Panc1 (cell line): ENCODE data around the gene MAPK14.

Experiments
- SIN3A ChIP-seq: IDR thresholded peaks from 2 replicates; pipeline ENCODE4 v1.6.1; 2012; ENCODE audit warnings: low read depth, mild to moderate bottlenecking, low read length, moderate library complexity, borderline replicate concordance; ENCODE audit not compliant: insufficient read depth
- TF ChIP-seq, protein P1 (sequence below), 2 experiments: IDR thresholded peaks; 2 replicates each; pipeline ENCODE4 v1.6.1; 2011 to 2012; ENCODE audit warnings: low read depth in 2 of 2, control low read depth in 1 of 2, low read length in 1 of 2, mild to moderate bottlenecking in 1 of 2, moderate library complexity in 1 of 2; ENCODE audit not compliant: insufficient read depth in 1 of 2

DNA sequence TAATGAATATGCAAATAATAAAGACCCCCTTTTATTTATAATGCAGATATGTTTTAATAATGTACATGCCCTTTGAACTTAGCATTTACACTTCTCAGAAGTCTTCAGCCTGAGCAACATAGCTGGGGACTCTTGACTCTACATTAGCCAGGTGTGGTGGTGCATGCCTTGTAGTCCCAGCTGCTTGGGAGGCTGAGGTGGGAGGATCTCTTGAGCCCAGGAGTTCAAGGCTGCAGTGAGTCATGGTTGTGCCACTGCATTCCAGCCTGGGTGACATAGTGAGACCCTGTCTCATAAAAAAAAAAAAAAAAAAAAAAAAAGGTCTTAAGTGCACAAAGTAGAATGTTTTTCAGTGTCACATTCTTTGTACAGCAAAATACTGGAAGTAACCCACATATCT is 85.4 kb downstream of the MAPK14 start:
- TF ChIP-seq SIN3A = no peak
- TF ChIP-seq, protein P1, sequence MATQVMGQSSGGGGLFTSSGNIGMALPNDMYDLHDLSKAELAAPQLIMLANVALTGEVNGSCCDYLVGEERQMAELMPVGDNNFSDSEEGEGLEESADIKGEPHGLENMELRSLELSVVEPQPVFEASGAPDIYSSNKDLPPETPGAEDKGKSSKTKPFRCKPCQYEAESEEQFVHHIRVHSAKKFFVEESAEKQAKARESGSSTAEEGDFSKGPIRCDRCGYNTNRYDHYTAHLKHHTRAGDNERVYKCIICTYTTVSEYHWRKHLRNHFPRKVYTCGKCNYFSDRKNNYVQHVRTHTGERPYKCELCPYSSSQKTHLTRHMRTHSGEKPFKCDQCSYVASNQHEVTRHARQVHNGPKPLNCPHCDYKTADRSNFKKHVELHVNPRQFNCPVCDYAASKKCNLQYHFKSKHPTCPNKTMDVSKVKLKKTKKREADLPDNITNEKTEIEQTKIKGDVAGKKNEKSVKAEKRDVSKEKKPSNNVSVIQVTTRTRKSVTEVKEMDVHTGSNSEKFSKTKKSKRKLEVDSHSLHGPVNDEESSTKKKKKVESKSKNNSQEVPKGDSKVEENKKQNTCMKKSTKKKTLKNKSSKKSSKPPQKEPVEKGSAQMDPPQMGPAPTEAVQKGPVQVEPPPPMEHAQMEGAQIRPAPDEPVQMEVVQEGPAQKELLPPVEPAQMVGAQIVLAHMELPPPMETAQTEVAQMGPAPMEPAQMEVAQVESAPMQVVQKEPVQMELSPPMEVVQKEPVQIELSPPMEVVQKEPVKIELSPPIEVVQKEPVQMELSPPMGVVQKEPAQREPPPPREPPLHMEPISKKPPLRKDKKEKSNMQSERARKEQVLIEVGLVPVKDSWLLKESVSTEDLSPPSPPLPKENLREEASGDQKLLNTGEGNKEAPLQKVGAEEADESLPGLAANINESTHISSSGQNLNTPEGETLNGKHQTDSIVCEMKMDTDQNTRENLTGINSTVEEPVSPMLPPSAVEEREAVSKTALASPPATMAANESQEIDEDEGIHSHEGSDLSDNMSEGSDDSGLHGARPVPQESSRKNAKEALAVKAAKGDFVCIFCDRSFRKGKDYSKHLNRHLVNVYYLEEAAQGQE (IDR thresholded peaks at IDR 0.05; ENCODE audit: insufficient read depth in 1 of 2, low read depth in 2 of 2, low read length in 1 of 2) = no peak
